ENCODE measurements around the gene CD80.

DNA sequence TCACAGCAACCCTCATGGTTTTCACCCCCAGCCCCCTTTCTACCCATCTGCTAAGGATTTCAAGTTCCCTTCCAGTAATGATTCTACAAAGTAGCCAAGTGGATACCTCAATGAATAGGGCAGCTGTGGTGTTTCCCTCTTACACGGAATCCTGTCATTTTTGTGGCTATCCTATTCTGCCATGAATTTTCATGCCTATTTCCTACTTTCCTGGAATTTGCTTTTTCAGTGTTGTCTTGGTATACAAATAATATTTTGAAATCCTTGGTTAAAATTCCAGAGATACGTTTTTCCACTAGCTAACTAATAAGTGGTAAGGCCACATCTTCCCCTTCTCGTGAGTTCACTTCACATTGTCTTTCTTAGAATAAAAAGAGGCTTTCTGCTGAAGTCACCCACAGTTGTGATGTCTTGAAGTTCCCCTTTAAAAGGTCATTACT lies 27.3 kb upstream of the CD80 start:
- no peak for TF ChIP-seq POLR2AphosphoS5 (IDR thresholded peaks at IDR 0.05; ENCODE audit: low read depth, low read length)
- TF ChIP-seq POLR2A (IDR thresholded peaks at IDR 0.05; ENCODE audit: low read depth, low read length), result no peak
- TF ChIP-seq TAF1 (IDR thresholded peaks at IDR 0.05; ENCODE audit: low read depth, low read length), result no peak
- TF ChIP-seq SPI1 (IDR thresholded peaks at IDR 0.05; ENCODE audit: low read depth, low read length), result no peak
- no peak for TF ChIP-seq PAX5 (IDR thresholded peaks at IDR 0.05; ENCODE audit: insufficient read depth, low read length, severe bottlenecking)
- TF ChIP-seq POU2F2 (IDR thresholded peaks at IDR 0.05; ENCODE audit: low read depth, low read length), result no peak
